PFSK-1 (cell line): Measurements from ENCODE around the gene C6.

Experiments used
- POLR2AphosphoS5 ChIP-seq: IDR thresholded peaks from 2 replicates; pipeline ENCODE4 v1.6.1; 2012; ENCODE audit warnings: low read depth, mild to moderate bottlenecking, control low read depth, low read length, moderate library complexity
- REST ChIP-seq, 2 experiments: IDR thresholded peaks; 2 replicates each; pipeline versions ENCODE4 v1.6.1 to v1.8.0; 2011 to 2012; ENCODE audit warnings: low read depth in 2 of 2, low read length in 2 of 2, control low read depth in 1 of 2, inconsistent platforms in 1 of 2, mild to moderate bottlenecking in 1 of 2, moderate library complexity in 1 of 2; ENCODE audit not compliant: insufficient read depth in 1 of 2
- SIN3A ChIP-seq: IDR thresholded peaks from 2 replicates; pipeline ENCODE4 v1.6.1; 2012; ENCODE audit warnings: mild to moderate bottlenecking, low read length, moderate library complexity, borderline replicate concordance; ENCODE audit not compliant: insufficient read depth
- TAF1 ChIP-seq: IDR thresholded peaks from 2 replicates; pipeline ENCODE4 v1.6.1; 2012; ENCODE audit warnings: low read length, control low read depth, borderline replicate concordance; ENCODE audit not compliant: insufficient read depth

- TF ChIP-seq POLR2AphosphoS5 = no peak
- TF ChIP-seq TAF1 = no peak
- no peak for TF ChIP-seq REST (IDR thresholded peaks at IDR 0.05; ENCODE audit: insufficient read depth in 1 of 2, low read depth in 2 of 2, low read length in 2 of 2)
- TF ChIP-seq SIN3A = no peak
Observed at GRCh38 chr5:41122459-41122858, 90.9 kb downstream of the C6 start.
